ENCODE measurements around the gene SIPA1L2. TPM values are rescaled to one million over a fixed set of nuclear protein-coding genes. Genes with fewer than 3 reads are reported as not detected.

SIPA1L2 gene
- total RNA-seq, 1 donor from 2014 or later, result 0.13 TPM

DNA sequence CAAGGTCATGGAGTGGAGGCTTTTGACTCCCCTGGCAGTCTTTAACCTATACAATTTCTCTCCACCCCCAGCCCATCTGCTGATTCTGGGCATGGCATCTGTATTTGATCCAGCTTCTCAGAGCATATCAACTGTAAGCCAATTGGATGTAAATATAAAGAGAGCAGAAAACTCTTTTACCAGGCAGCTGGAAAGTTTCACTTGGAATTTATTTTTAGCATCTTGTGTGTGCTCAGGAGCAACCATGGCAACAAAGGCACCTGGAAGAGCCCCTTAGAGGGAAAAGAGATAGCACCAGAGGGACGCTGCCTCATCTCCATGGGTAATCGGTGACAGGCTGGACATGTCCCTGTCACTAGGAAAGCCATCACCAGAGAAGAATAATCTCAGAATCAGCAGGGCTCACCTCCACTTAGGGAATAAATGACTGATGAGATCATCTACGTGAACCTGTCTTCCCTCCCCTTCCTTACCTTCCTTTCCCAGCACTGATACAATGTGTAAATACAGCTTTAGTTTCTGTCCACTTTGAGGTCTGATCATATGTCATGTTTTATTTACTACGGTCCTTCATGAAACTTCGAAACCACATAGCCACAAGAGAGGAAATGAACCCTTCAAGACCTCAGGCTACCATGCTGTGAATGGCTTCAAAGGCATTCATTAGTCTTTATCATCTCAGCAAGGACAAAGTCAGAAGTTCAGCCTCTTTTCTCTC lies 25.3 kb upstream of the SIPA1L2 start:
- ATAC-seq (ENCODE audit: low read depth) (no peak), DNase-seq (no peak)
- Mint-ChIP-seq H3K9me3 (no peaks in the 10 kb centered on the region), H3K27me3 (peaks cover 5% of the 10 kb centered on the region), H3K4me1 (no peaks in the 10 kb centered on the region), H3K4me3 (no peak overlapping the region), H3K36me3 (ENCODE audit: low read depth) (no peaks in the 10 kb centered on the region), H3K27ac (no peak overlapping the region)
- CTCF ChIA-PET, result no interaction called here
- TF ChIP-seq, protein P1, sequence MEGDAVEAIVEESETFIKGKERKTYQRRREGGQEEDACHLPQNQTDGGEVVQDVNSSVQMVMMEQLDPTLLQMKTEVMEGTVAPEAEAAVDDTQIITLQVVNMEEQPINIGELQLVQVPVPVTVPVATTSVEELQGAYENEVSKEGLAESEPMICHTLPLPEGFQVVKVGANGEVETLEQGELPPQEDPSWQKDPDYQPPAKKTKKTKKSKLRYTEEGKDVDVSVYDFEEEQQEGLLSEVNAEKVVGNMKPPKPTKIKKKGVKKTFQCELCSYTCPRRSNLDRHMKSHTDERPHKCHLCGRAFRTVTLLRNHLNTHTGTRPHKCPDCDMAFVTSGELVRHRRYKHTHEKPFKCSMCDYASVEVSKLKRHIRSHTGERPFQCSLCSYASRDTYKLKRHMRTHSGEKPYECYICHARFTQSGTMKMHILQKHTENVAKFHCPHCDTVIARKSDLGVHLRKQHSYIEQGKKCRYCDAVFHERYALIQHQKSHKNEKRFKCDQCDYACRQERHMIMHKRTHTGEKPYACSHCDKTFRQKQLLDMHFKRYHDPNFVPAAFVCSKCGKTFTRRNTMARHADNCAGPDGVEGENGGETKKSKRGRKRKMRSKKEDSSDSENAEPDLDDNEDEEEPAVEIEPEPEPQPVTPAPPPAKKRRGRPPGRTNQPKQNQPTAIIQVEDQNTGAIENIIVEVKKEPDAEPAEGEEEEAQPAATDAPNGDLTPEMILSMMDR (IDR thresholded peaks at IDR 0.05), result no peak
- POLR2A ChIA-PET, result no interaction called here
- intact Hi-C loops (cut with micrococcal nuclease), result no loop called here

DNA sequence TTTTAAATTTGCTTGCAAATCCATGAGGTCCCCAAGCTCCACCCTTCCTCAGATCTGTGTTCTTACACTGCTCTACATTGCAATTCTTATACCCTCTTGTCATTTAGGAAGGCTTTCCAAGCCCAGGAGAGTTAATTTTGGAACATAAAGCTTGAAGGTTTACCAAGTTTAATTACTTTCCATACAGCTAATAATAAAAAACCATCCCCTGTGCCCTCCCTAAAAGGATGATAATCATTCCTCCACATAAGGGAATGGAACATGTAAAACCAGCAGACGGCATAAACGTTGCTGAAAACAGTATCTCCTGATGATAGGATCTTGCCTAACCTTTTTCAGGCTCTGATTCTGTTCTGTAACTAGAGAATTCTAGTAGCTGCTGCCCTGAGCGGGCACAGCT lies 23.9 kb upstream of the SIPA1L2 start:
- intact Hi-C loops (cut with micrococcal nuclease), result no loop called here
- Mint-ChIP-seq H3K27ac (no peak overlapping the region), H3K4me3 (no peak overlapping the region), H3K4me1 (no peaks in the 10 kb centered on the region), H3K36me3 (ENCODE audit: low read depth) (no peaks in the 10 kb centered on the region), H3K9me3 (peaks cover 2% of the 10 kb centered on the region), H3K27me3 (peaks cover 5% of the 10 kb centered on the region)
- ChIA-PET CTCF (no interaction called here), POLR2A (no interaction called here)
- no peak for ATAC-seq (ENCODE audit: low read depth)
- no peak for DNase-seq
- TF ChIP-seq, protein P1 (IDR thresholded peaks at IDR 0.05), result no peak

DNA sequence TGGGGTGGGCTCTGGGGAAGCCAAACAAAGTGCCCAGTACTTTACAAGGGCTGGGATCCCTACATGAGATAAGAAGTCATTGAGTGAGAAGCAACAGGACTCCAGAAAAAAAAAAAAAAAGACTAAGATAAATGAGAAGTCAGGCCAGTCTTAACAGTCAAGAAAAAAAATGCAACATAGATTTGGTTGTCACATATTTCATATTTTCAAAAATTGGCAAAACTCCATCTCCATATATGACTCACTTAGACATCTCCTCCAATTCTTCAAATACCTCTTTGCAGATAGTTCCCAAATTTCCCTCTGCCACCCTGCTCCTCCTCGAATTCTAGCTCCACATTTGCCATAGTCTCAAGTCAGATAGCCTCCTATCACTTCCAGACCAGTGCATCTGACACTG lies 20.9 kb upstream of the SIPA1L2 start:
- ChIA-PET CTCF (no interaction called here), POLR2A (no interaction called here)
- H3K4me1 Mint-ChIP-seq, result no peaks in the 10 kb centered on the region
- H3K4me3 Mint-ChIP-seq, result no peak overlapping the region
- no peaks in the 10 kb centered on the region for H3K36me3 Mint-ChIP-seq (ENCODE audit: low read depth)
- TF ChIP-seq, protein P1 (IDR thresholded peaks at IDR 0.05), result no peak
- ATAC-seq (ENCODE audit: low read depth) (no peak), DNase-seq (no peak)
- intact Hi-C loops (cut with micrococcal nuclease), result no loop called here
- peaks cover 2% of the 10 kb centered on the region for H3K9me3 Mint-ChIP-seq
- H3K27ac Mint-ChIP-seq, result no peak overlapping the region
- peaks cover 5% of the 10 kb centered on the region for H3K27me3 Mint-ChIP-seq

DNA sequence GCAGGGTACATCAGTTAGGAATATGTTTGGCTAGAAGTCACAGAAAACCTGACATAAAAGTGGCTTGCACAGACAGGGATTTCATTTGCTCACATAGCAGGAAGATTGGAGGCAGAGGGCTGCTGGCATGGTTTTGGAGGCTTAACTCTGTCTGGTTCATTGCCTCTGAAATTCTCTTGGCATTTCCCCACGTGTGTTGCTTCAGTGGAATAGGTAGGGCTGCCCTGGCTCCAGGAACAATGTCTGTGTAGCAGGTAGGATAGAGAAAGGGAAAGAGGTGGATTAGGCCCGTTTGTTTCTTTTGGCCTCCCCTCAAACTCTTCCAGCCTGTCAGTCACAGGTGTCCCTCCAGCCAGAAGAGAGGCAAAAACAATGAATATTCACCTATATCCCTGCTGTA lies 20.5 kb upstream of the SIPA1L2 start:
- ChIA-PET POLR2A (no interaction called here), CTCF (no interaction called here)
- H3K27ac Mint-ChIP-seq, result no peak overlapping the region
- no peaks in the 10 kb centered on the region for H3K36me3 Mint-ChIP-seq (ENCODE audit: low read depth)
- peaks cover 5% of the 10 kb centered on the region for H3K27me3 Mint-ChIP-seq
- ATAC-seq (ENCODE audit: low read depth) (no peak), DNase-seq (no peak)
- no peak overlapping the region for H3K4me3 Mint-ChIP-seq
- intact Hi-C loops (cut with micrococcal nuclease), result no loop called here
- no peaks in the 10 kb centered on the region for H3K4me1 Mint-ChIP-seq
- H3K9me3 Mint-ChIP-seq, result peaks cover 2% of the 10 kb centered on the region
- TF ChIP-seq, protein P1 (IDR thresholded peaks at IDR 0.05), result no peak

DNA sequence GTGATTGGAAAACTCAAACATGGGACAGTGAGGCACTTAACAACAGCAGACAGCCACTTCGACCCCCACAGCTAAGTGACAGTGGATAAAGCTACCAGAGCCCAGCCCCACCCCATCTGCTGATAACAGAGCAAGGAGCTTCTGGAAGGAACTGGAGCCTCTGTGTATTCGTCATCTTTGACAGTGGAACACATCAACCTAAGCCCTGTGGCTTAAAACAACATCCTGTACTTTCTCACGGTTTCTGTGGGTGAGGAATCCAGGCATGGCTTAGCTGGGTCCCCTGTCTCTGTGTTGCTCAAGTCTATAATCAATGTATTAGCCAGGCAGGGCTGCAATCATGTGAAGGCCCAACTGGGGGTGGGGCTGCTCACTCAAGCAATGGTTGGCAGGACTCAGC lies 18.4 kb upstream of the SIPA1L2 start:
- no peak for DNase-seq
- no peaks in the 10 kb centered on the region for H3K36me3 Mint-ChIP-seq (ENCODE audit: low read depth)
- TF ChIP-seq, protein P1 (IDR thresholded peaks at IDR 0.05), result no peak
- peaks cover 2% of the 10 kb centered on the region for H3K9me3 Mint-ChIP-seq
- H3K27ac Mint-ChIP-seq, result no peak overlapping the region
- ChIA-PET CTCF (no interaction called here), POLR2A (no interaction called here)
- no peak overlapping the region for H3K4me3 Mint-ChIP-seq
- intact Hi-C loops (cut with micrococcal nuclease), result no loop called here
- ATAC-seq (ENCODE audit: low read depth), result no peak
- H3K27me3 Mint-ChIP-seq, result peaks cover 3% of the 10 kb centered on the region
- no peaks in the 10 kb centered on the region for H3K4me1 Mint-ChIP-seq
